Skeletal muscle tissue (tissue), 4 donors: ENCODE data around the gene SLC43A3. TPM values are rescaled to one million over a fixed set of nuclear protein-coding genes. Genes with fewer than 3 reads are reported as not detected.

Experiments
- H3K27ac ChIP-seq: one replicate; pipeline ENCODE4 v1.7.0; 2013; ENCODE audit warnings: mild to moderate bottlenecking, low read depth, low read length, inconsistent platforms
- H3K27me3 ChIP-seq, 3 donors: one replicate each; pipeline ENCODE4 v1.7.0; 2013; ENCODE audit warnings: low read length in 3 of 3; ENCODE audit not compliant: control insufficient read depth in 3 of 3, insufficient read depth in 3 of 3
- H3K36me3 ChIP-seq, 3 donors: one replicate each; pipeline ENCODE4 v1.7.0; 2013; ENCODE audit warnings: low read length in 3 of 3; ENCODE audit not compliant: control insufficient read depth in 3 of 3, insufficient read depth in 3 of 3
- H3K4me1 ChIP-seq, 3 donors: one replicate each; pipeline ENCODE4 v1.7.0; 2013; ENCODE audit warnings: low read length in 3 of 3, mild to moderate bottlenecking in 3 of 3; ENCODE audit not compliant: control insufficient read depth in 3 of 3, insufficient read depth in 3 of 3
- H3K4me3 ChIP-seq, 3 donors: one replicate each; pipeline ENCODE4 v1.7.0; 2013; ENCODE audit warnings: low read length in 3 of 3
- H3K9ac ChIP-seq, 3 donors: one replicate each; pipeline ENCODE4 v1.7.0; 2013; ENCODE audit warnings: low read length in 3 of 3, mild to moderate bottlenecking in 3 of 3, moderate library complexity in 2 of 3, low read depth in 1 of 3
- H3K9me3 ChIP-seq, 3 donors: one replicate each; pipeline ENCODE4 v1.7.0; 2013; ENCODE audit warnings: low read length in 3 of 3; ENCODE audit not compliant: control insufficient read depth in 3 of 3
- total RNA-seq: library from RNA; depleted of rRNA; stranded (reverse); fragments of >200 nt; gene quantifications from one replicate; pipeline ENCODE4 v1.2.3, GENCODE V29; 2014
- donor health status: Osteomylitis.

SLC43A3 gene
- total RNA-seq, 1 donor from 2014 or later: 15.1 TPM

DNA sequence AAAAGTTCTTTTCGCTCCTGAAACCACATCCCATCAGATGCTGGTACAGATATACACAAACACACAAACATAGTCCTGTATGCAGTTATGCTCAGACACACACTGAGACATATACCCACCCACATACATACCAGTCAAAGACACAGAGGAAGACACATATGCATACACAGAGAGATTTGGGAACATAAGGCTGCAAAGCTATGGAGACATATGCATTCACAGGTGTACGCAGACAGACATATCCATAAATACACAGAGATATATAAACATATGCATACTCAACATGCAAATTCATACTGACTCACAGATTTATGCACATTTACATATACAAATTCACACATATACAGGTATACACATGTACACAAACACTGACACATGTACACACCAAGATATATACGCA is 52.0 kb downstream of the SLC43A3 start:
- no peaks in the 10 kb centered on the region for H3K4me1 ChIP-seq

DNA sequence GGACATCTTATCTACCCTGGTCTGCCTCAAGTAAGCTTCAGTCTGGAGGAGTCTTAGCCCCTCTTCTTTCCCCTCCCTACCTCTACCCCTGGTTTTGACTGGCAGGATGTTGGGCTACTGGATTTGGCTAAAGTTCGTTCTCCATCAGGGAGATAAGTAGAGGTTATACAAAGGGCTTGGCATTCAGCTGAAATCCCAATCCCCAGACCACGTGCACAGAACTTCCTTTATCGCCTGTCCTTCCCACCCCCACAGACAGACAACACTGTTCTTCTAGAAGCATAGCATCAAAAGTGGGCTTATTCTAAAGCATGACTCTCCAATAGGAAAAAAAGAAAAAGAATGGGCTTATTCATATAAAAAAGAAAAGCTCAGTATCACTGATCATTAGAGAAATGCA is 53.8 kb downstream of the SLC43A3 start:
- no peak overlapping the region for H3K27ac ChIP-seq
- H3K36me3 ChIP-seq: no peaks in the 10 kb centered on the region
- H3K9ac ChIP-seq: no peak overlapping the region
- no peaks in the 10 kb centered on the region for H3K9me3 ChIP-seq
- H3K4me1 ChIP-seq: peaks cover 0 to 3% (median 0%) of the 10 kb centered on the region in 3 donors
- H3K27me3 ChIP-seq: peaks cover 1 to 7% (median 4%) of the 10 kb centered on the region in 3 donors
- no peak overlapping the region for H3K4me3 ChIP-seq

More for the DNA sequence above, 52.0 kb downstream of the SLC43A3 start:
- H3K36me3 ChIP-seq: no peaks in the 10 kb centered on the region
- H3K27me3 ChIP-seq: peaks cover 0 to 11% (median 7%) of the 10 kb centered on the region in 3 donors
- H3K9me3 ChIP-seq: no peaks in the 10 kb centered on the region
- H3K27ac ChIP-seq: no peak overlapping the region
- no peak overlapping the region for H3K9ac ChIP-seq
- no peak overlapping the region for H3K4me3 ChIP-seq

DNA sequence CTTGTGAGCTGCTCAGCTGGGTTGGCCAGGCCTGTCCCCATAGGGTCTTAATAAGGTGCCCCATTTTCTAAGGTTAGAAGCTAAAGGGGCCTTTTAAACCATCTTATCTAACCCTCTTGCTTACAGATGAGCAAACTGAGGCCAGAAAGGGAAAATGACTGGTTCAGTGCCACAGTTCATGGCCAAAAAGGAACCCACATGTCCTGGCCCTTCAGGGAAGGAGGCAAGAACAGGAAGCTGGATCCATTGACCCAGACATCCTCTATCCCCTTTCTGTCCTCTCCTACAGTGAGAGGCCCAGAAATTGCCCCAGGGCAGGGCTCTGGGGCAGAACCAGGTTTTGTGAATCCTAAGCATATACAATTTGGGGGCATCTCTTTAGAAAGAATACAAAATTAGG is 56.0 kb downstream of the SLC43A3 start:
- Histone ChIP-seq H3K9me3 (no peaks in the 10 kb centered on the region), H3K27me3 (peaks cover 0 to 3% (median 0%) of the 10 kb centered on the region in 3 donors), H3K4me1 (peaks cover 0 to 3% (median 0%) of the 10 kb centered on the region in 3 donors), H3K36me3 (no peaks in the 10 kb centered on the region), H3K4me3 (no peak overlapping the region), H3K9ac (no peak overlapping the region), H3K27ac (no peak overlapping the region)

DNA sequence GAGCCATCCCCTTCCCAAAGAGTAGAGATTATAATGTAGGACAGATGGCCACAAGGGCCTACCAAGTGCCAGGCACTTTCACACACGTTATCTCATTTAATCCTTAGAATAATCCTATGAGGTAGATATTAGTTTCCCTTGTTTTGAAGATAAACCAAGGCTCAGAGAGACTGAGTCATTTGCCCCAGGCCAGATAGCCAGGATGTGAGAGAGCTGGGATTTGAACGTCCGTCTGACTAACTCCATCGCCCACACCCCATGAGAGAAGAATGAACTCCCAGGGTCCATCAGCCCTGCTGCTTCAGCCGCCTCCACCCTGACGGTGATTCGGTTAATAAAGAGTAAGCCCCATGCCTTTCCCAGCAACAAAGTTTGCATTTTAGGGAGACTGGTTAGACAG is 56.7 kb downstream of the SLC43A3 start:
- Histone ChIP-seq H3K27ac (no peak overlapping the region), H3K27me3 (peaks cover 0 to 3% (median 0%) of the 10 kb centered on the region in 3 donors), H3K4me3 (no peak overlapping the region), H3K4me1 (peaks cover 0 to 3% (median 0%) of the 10 kb centered on the region in 3 donors), H3K9me3 (no peaks in the 10 kb centered on the region), H3K36me3 (no peaks in the 10 kb centered on the region), H3K9ac (no peak overlapping the region)

DNA sequence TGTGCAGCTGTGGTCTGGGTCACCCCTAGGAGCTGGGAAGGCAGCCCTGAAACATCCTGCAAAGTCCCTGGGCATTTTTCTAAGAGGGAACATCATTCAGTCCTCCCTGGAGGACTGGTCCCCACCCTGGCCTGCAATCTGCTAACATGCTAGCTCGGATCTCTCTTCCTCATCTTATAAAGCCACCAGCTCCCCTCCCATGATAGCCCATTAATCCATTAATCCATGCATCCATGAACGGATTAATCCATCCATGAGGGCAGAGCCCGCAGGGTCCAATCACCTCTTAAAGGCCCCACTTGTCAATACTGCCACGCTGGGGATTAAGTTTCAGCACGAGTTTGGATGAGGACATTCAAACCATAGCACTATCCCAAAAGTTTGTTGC is 58.1 kb downstream of the SLC43A3 start:
- Histone ChIP-seq H3K27me3 (peaks cover 0 to 3% (median 0%) of the 10 kb centered on the region in 3 donors), H3K4me3 (no peak overlapping the region), H3K36me3 (no peaks in the 10 kb centered on the region), H3K9me3 (no peaks in the 10 kb centered on the region), H3K4me1 (peaks cover 0 to 3% (median 0%) of the 10 kb centered on the region in 3 donors), H3K27ac (no peak overlapping the region), H3K9ac (no peak overlapping the region)

DNA sequence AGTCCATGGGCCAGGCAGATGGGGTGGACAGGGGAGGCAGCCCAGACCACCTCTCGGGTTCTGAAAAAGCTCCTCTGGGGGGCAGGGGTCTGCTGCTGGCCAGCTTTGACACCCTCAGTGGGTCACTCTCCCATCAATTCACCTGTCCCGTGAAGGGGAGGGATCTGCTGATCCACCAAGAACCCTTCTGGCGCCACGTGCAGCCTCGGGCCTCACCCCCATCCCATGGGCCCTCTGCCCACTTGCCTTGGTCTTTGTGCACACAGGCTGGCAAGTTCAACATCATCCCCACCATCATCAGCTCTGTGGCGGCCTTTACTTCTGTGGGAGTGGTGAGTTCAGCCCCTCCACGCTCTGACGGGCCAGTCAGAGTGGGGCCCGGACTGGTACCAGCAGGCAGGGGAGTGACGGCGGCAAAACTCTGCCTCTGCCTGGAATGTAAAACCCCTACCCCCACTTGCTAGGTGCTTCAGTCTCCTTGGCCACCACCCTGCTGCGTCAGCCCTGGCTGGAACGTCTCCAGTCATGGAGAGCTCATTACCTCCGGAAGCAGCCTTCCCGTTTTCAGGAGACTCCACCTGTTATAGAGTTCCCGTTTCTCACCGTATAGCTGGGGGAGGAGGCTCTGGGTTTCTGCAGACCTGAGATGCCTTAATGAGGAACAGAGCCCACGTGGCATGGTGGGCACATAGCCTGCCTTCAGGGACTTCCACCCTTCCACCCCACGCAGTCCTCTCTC is 58.6 kb downstream of the SLC43A3 start:
- H3K4me1 ChIP-seq: peaks cover 0 to 3% (median 0%) of the 10 kb centered on the region in 3 donors
- no peaks in the 10 kb centered on the region for H3K36me3 ChIP-seq
- no peak overlapping the region for H3K27ac ChIP-seq
- H3K4me3 ChIP-seq: no peak overlapping the region
- no peak overlapping the region for H3K9ac ChIP-seq
- H3K27me3 ChIP-seq: peaks cover 0 to 3% (median 0%) of the 10 kb centered on the region in 3 donors
- no peaks in the 10 kb centered on the region for H3K9me3 ChIP-seq

DNA sequence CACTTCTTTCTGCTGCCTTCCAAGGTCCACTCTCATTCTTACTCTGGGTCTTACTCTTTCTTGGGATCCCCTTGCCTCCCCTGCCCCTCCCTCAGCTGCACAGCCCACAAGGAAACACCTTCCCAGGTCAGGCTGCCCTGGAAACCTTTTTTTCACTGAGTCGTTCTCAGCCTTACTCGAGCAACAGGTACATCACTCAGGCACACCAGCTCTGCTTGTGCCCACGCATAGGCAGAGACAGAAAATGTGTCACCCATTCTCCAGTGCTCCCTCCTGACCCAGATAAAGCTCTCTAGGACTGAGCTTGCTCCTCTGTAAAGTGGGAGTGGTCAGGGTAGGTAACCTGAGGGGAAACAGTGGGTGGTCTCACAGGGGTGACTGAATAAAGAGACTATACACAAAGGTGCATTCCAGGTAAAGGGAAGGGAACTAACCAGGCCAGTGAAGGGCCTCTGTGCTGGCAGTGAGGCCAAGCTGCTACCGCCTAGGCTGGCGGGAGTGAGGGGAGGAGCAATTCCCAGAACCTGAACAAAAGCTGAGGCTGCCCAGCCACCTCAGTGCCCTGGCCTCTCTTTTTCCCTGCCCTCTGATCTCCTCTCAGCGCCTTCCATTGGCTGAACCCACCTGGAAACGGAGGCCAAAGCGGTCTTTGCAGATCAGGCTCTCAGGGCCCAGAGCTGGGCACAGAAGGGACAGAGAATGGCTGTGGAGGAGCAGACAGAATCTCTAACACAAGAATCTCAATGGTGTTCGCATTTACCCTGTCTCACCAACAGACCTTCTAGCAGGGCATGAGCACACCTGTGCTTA is 61.9 kb downstream of the SLC43A3 start:
- Histone ChIP-seq H3K36me3 (no peaks in the 10 kb centered on the region), H3K4me3 (no peak overlapping the region), H3K9me3 (no peaks in the 10 kb centered on the region), H3K27me3 (peaks cover 0 to 3% (median 0%) of the 10 kb centered on the region in 3 donors), H3K27ac (no peak overlapping the region), H3K4me1 (peaks cover 3 to 4% (median 3%) of the 10 kb centered on the region in 3 donors), H3K9ac (no peak overlapping the region)

DNA sequence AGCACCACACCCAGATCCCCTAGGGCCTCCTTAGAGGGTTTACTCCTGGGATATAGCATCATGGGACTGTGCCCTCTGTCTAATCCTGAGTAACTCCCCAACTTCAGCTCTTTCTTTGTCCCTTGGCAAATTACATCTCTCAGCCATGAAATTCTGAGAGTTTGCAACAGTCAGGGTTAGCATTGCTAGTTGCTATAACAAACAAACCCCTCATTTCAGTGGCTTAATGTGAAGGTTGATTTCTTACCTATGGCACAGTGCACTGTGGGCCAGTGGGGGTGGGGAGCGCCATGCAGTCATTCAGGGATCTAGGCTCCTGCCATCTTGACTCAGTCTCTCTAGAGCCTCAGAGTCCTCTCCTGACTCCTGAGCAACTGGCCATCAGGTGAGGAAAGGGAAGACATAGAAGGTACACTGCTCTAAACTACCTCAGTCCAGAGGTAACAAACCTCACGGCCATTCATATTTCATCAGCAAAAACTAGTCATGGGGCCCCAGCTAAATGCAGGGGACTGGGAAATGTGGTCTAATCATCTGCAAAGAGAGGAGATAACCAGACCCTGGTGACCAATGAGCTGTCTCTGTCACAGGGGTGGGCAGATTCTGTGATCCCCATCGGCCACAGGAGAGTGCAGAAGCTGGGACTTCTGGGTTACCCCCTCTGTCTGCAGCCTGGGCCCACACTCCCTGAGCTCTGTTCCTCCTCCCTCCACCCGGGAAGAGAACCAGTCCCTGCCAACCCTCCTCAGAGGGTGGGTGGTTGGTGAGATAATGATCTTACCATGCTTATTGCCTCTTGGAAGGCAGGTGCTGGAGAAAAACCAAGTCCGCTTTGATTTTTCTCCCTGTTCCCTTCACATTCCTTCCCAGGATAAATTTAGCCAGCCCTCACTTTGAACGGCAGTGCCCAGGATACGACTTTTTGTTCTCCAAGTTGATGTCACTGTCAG is 63.5 kb downstream of the SLC43A3 start:
- peaks cover 0 to 3% (median 0%) of the 10 kb centered on the region in 3 donors for H3K27me3 ChIP-seq
- no peak overlapping the region for H3K9ac ChIP-seq
- no peaks in the 10 kb centered on the region for H3K9me3 ChIP-seq
- H3K36me3 ChIP-seq: no peaks in the 10 kb centered on the region
- no peak overlapping the region for H3K27ac ChIP-seq
- H3K4me1 ChIP-seq: peaks cover 13 to 21% (median 17%) of the 10 kb centered on the region in 3 donors
- no peak overlapping the region for H3K4me3 ChIP-seq

DNA sequence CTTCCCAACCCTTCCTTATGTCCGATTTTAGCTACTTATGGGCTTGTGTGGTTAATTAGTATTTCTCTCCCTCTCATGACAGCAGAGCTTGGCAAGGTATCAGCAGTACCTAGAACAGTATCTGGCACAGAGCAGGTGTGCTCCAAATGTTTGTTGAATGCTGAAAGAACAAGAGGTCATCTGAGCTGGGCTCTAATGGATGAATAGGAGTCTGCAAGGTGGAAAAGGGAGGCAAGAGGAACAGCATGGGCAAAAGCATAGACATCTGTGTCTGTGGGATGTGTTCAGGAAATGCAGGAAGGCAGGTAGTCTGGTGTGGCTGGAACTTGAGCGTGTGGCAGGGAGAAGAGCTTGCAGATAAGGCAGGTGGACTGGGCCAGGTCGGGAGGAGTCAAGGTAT is 65.0 kb downstream of the SLC43A3 start:
- Histone ChIP-seq H3K9ac (no peak overlapping the region), H3K27ac (no peak overlapping the region), H3K36me3 (no peaks in the 10 kb centered on the region), H3K4me3 (no peak overlapping the region), H3K9me3 (no peaks in the 10 kb centered on the region), H3K4me1 (peaks cover 19 to 30% (median 26%) of the 10 kb centered on the region in 3 donors), H3K27me3 (no peaks in the 10 kb centered on the region)
